HepG2 (cell line): ENCODE measurements around the gene KANTR. TPM values are rescaled to one million over a fixed set of nuclear protein-coding genes. Genes with fewer than 3 reads are reported as not detected.

ENCODE experiments used
- ATAC-seq: fragments of 200-7000 bp; cut with Tn5 transposase; 3 replicates; pipeline ENCODE4 v1.9.1; 2020; ENCODE audit warnings: mild to moderate bottlenecking, moderate library complexity
- BruUV-seq: library from RNA; stranded (reverse); fragments of 400-500 nt; replicated peaks from 2 replicates; lab custom pipeline; 2021; lab: Mats Ljungman, UMichigan
- CTCF ChIA-PET: fragments of 300-600 bp; formaldehyde crosslinking; extraction: SDS; loops from one replicate; lab custom pipeline; 2021; ENCODE audit warnings: low total read pairs, inconsistent platforms, low intra/inter-chr PET ratio; lab: Yijun Ruan, JAX
- POLR2A ChIA-PET: fragments of 350-600 bp; sonication (Branson Sonifier 250); formaldehyde crosslinking; loops from one replicate; lab custom pipeline; 2020; ENCODE audit warnings: antibody characterized with exemption, inconsistent platforms; lab: Yijun Ruan, JAX
- DNase-seq: peaks from one replicate; pipeline ENCODE4 v3.0.0-alpha.2; 2015; ENCODE audit warnings: low spot score
- FAIRE-seq: peaks from 3 replicates; lab custom pipeline; 2011; peaks lifted over from hg19 to GRCh38; lab: Jason Lieb, UNC
- H2AFZ ChIP-seq: one replicate; pipeline ENCODE4 v1.6.1; 2011; ENCODE audit warnings: low read length, inconsistent platforms
- H3K27ac ChIP-seq: fragments of 300-600 bp; 3 replicates; pipeline ENCODE4 v1.8.0; 2011; ENCODE audit warnings: mixed run types, mild to moderate bottlenecking, mixed read lengths, low read length, inconsistent platforms; ENCODE audit not compliant: insufficient read depth; ENCODE audit errors: extremely low read length
- H3K27me3 ChIP-seq, 2 experiments: fragments of 200-600 bp in 1 of 2; 2 replicates in 1 of 2; 3 replicates in 1 of 2; pipeline versions ENCODE4 v1.6.0 to v1.8.0; 2011; ENCODE audit warnings: low read length in 2 of 2, mild to moderate bottlenecking in 2 of 2, moderate library complexity in 2 of 2, inconsistent platforms in 1 of 2; ENCODE audit not compliant: insufficient read depth in 2 of 2, control insufficient read depth in 1 of 2
- H3K36me3 ChIP-seq, 2 experiments: fragments of 200-600 bp in 1 of 2; replicated peaks in 1 of 2; 2 replicates in 1 of 2; 3 replicates in 1 of 2; pipeline versions ENCODE4 v1.5.1 to v1.8.0; 2011; ENCODE audit warnings: low read length in 2 of 2, inconsistent platforms in 1 of 2; ENCODE audit not compliant: insufficient read depth in 2 of 2, control insufficient read depth in 1 of 2
- H3K4me1 ChIP-seq: 2 replicates; pipeline ENCODE4 v1.5.1; 2012; ENCODE audit warnings: low read length, inconsistent platforms; ENCODE audit not compliant: insufficient read depth
- H3K4me2 ChIP-seq: 2 replicates; pipeline ENCODE4 v1.6.0; 2011; ENCODE audit warnings: low read depth, low read length, inconsistent platforms
- H3K4me3 ChIP-seq, 3 experiments: fragments of 200-600 bp in 1 of 3; sonication (generic), shearing (Covaris generic) in 1 of 3; replicated peaks in 1 of 3; 2 replicates each; pipeline ENCODE4 v1.5.1; 2011 to 2016; ENCODE audit warnings: low read length in 3 of 3, inconsistent platforms in 2 of 3, low read depth in 2 of 3, mild to moderate bottlenecking in 2 of 3, control low read depth in 1 of 3, mixed read lengths in 1 of 3; ENCODE audit not compliant: insufficient read depth in 1 of 3
- H3K79me2 ChIP-seq: one replicate; pipeline ENCODE4 v1.6.1; 2011; ENCODE audit warnings: low read length, inconsistent platforms; ENCODE audit not compliant: insufficient read depth
- H3K9ac ChIP-seq: 2 replicates; pipeline ENCODE4 v1.6.0; 2011; ENCODE audit warnings: mild to moderate bottlenecking, low read depth, low read length, inconsistent platforms; ENCODE audit not compliant: insufficient read depth
- H3K9me3 ChIP-seq: 2 replicates; pipeline ENCODE4 v1.5.1; 2012; ENCODE audit warnings: mild to moderate bottlenecking, low read length
- H4K20me1 ChIP-seq: 2 replicates; pipeline ENCODE4 v1.6.0; 2011; ENCODE audit warnings: inconsistent platforms, mild to moderate bottlenecking, low read length, moderate library complexity; ENCODE audit not compliant: insufficient read depth
- HHEX ChIP-seq: IDR thresholded peaks from 2 replicates; pipeline ENCODE4 v1.6.1; 2016; ENCODE audit warnings: control low read depth
- HIVEP1 ChIP-seq: sonication (generic); formaldehyde crosslinking; IDR thresholded peaks from 2 replicates; pipeline ENCODE4 v1.4.0; 2020; ENCODE audit warnings: mild to moderate bottlenecking, missing genetic modification reagents
- HNRNPL ChIP-seq: fragments of 200-400 bp; formaldehyde crosslinking; IDR thresholded peaks from 2 replicates; pipeline ENCODE4 v1.6.1; 2017; ENCODE audit warnings: mild to moderate bottlenecking, low read depth, low read length
- IKZF4 ChIP-seq: sonication (generic); formaldehyde crosslinking; IDR thresholded peaks from 2 replicates; pipeline ENCODE4 v1.5.1; 2020; ENCODE audit warnings: borderline replicate concordance, mild to moderate bottlenecking, low read depth, missing genetic modification reagents; ENCODE audit errors: not compliant biosample characterization
- TCF12 ChIP-seq, 2 experiments: fragments of 450-650 bp in 1 of 2; sonication (generic) in 1 of 2; formaldehyde crosslinking in 1 of 2; IDR thresholded peaks; 2 replicates each; pipeline versions ENCODE4 v1.6.1 to v1.8.0; 2017 to 2022; ENCODE audit warnings: antibody characterized with exemption in 1 of 2, mild to moderate bottlenecking in 1 of 2, missing genetic modification reagents in 1 of 2, moderate library complexity in 1 of 2
- U2AF1 ChIP-seq: fragments of 200-400 bp; formaldehyde crosslinking; optimal IDR thresholded peaks from 2 replicates; pipeline ENCODE3; 2017; ENCODE audit warnings: mild to moderate bottlenecking, low read depth, low read length
- ZNF264 ChIP-seq: sonication (generic); formaldehyde crosslinking; IDR thresholded peaks from 2 replicates; pipeline ENCODE4 v1.4.0; 2020; ENCODE audit warnings: missing genetic modification reagents
- ZSCAN22 ChIP-seq: sonication (generic); formaldehyde crosslinking; IDR thresholded peaks from 2 replicates; pipeline ENCODE4 v1.4.0; 2020; ENCODE audit warnings: mild to moderate bottlenecking, missing genetic modification reagents
- WGBS: methylation state at CpG from one replicate; pipeline ENCODE4 v1.1.6; 2017; ENCODE audit warnings: low lambda C conversion rate; 5-methylcytosine and 5-hydroxymethylcytosine counted together
- in situ Hi-C: cut with HindIII; loops from 2 replicates; pipeline ENCODE4 v1.10.0; 2017; ENCODE audit warnings: low pct_unique_long_range_greater_than_20kb; ENCODE audit not compliant: extremely low pct_ligation_motif_present
- intact Hi-C: fragments of 100-400 bp; cut with micrococcal nuclease; formaldehyde crosslinking; loops from one replicate; pipeline ENCODE4 v1.10.0; 2022; ENCODE audit not compliant: unreplicated experiment
- polyA plus RNA-seq, 8 experiments: library from polyadenylated mRNA; depleted of rRNA in 3 of 8; stranded (reverse) in 7 of 8; unstranded in 1 of 8; fragments of >200 nt; fragmentation: Illumina TruSeq in 4 of 8; extraction: Trizol in 4 of 8; gene quantifications; 2 replicates each; pipeline versions ENCODE4 v1.2.1 to v1.2.3, GENCODE V29; 2011 to 2016; ENCODE audit warnings: low read depth in 4 of 8, missing spikeins in 1 of 8, mixed read lengths in 1 of 8; ENCODE audit not compliant: insufficient read depth in 1 of 8
- total RNA-seq, 5 experiments: library from RNA; depleted of rRNA; stranded (reverse); fragments of >200 nt; fragmentation: Illumina TruSeq; extraction: Trizol; gene quantifications; 2 replicates each; pipeline ENCODE4 v1.2.3, GENCODE V29; 2016; ENCODE audit warnings: low read depth in 1 of 5
- TF ChIP-seq, protein P1 (sequence below): sonication (generic); formaldehyde crosslinking; IDR thresholded peaks from 2 replicates; pipeline ENCODE4 v1.9.0; 2021; ENCODE audit warnings: mild to moderate bottlenecking, missing genetic modification reagents

Gene KANTR
- total and polyA plus RNA-seq, 2 of the 13 experiments (the other 11 are each of a cell fraction or from before 2014, with no cell fraction given): 4.4 to 9.0 TPM

DNA sequence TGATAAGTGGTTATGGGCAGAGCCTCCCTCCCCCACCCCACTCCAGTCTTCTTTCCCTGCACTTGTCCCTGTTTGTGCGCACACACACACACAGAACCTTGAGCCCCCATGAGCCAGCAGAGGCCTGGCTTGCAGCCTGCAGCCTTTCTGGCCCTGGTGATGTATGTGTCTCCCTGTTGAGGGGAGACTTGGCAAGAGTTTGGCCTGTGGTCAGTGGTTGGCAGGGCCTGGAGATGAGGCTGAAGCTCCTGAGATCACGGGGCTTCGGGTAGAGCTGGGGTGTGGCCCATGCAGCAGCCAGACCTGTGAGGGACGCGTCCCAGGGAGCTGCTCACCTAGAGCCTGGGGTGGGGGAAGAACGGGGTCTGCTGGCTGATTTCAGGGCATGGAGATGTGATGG, 43.1 kb upstream of the KANTR start:
- ATAC-seq: no peak
- no peak for FAIRE-seq
- H3K4me2 ChIP-seq: no peak overlapping the region
- DNase-seq: no peak
- TF ChIP-seq TCF12 (IDR thresholded peaks at IDR 0.05): no peak
- no peak for TF ChIP-seq TCF12 (CRISPR knock-in tag; IDR thresholded peaks at IDR 0.05)
- TF ChIP-seq, all 625 proteins: peak for 0
- H3K27me3 ChIP-seq: no peaks in the 10 kb centered on the region
- WGBS: 68% methylated on average over 2 of the region's 6 CpGs
- H2AFZ ChIP-seq: no peak overlapping the region
- CTCF ChIA-PET: no interaction called here
- H3K79me2 ChIP-seq: no peaks in the 10 kb centered on the region
- no peaks in the 10 kb centered on the region for H4K20me1 ChIP-seq
- no peaks in the 10 kb centered on the region for H3K36me3 ChIP-seq
- POLR2A ChIA-PET: no interaction called here
- intact Hi-C loops: no loop called here
- BruUV-seq: no TSS peak
- in situ Hi-C loops: no loop called here
- H3K4me3 ChIP-seq: no peak overlapping the region
- no peak overlapping the region for H3K27ac ChIP-seq
- no peaks in the 10 kb centered on the region for H3K4me1 ChIP-seq
- H3K9ac ChIP-seq: no peak overlapping the region
- no peaks in the 10 kb centered on the region for H3K9me3 ChIP-seq

DNA sequence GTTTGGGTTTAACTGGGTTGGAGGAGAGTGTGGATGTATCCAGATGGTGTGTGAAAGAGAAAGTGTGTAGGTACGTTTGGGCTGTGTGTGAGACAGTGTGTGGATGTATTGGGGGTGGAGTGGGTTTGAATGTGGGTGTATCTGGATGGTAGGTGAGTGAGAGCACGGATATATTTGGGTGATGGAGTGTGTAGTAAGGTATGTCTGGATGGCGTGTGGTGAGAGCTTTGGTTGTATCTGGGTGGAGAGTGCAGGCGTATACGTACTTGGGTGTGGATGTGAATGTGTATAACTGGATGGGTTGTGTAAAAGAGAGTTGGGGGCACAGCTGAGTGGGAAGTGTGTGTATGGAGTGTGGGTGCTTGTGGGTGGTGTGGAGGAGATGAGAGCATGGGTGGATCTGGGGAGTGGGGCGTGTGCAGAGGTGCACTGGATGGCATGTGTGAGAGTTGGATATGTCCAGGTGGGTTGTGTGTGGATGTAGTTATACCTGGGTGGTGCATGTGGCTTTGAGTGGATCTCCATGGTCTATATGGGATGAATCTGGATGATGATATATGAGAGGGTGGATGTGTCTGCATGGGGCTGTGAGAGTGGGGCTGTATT, 38.6 kb upstream of the KANTR start:
- no peak overlapping the region for H2AFZ ChIP-seq
- 25% methylated on average over 6 of the region's 6 CpGs for WGBS
- H3K27me3 ChIP-seq: no peaks in the 10 kb centered on the region
- FAIRE-seq (no peak), ATAC-seq (no peak), DNase-seq (no peak)
- no peaks in the 10 kb centered on the region for H3K79me2 ChIP-seq
- H3K4me3 ChIP-seq: no peak overlapping the region
- no peaks in the 10 kb centered on the region for H3K36me3 ChIP-seq
- H3K27ac ChIP-seq: no peak overlapping the region
- in situ Hi-C loops (no loop called here), intact Hi-C loops (no loop called here)
- no peaks in the 10 kb centered on the region for H4K20me1 ChIP-seq
- no TSS peak for BruUV-seq
- POLR2A ChIA-PET: no interaction called here
- no peak overlapping the region for H3K4me2 ChIP-seq
- CTCF ChIA-PET: no interaction called here
- H3K4me1 ChIP-seq: no peaks in the 10 kb centered on the region
- H3K9me3 ChIP-seq: no peaks in the 10 kb centered on the region
- no peak for TF ChIP-seq U2AF1
- TF ChIP-seq ZSCAN22 (CRISPR knock-in tag): no peak
- no peak for TF ChIP-seq ZNF264 (CRISPR knock-in tag)
- TF ChIP-seq HHEX (CRISPR knock-in tag): no peak
- no peak for TF ChIP-seq IKZF4 (CRISPR knock-in tag)
- TF ChIP-seq HNRNPL: no peak
- TF ChIP-seq, protein P1, sequence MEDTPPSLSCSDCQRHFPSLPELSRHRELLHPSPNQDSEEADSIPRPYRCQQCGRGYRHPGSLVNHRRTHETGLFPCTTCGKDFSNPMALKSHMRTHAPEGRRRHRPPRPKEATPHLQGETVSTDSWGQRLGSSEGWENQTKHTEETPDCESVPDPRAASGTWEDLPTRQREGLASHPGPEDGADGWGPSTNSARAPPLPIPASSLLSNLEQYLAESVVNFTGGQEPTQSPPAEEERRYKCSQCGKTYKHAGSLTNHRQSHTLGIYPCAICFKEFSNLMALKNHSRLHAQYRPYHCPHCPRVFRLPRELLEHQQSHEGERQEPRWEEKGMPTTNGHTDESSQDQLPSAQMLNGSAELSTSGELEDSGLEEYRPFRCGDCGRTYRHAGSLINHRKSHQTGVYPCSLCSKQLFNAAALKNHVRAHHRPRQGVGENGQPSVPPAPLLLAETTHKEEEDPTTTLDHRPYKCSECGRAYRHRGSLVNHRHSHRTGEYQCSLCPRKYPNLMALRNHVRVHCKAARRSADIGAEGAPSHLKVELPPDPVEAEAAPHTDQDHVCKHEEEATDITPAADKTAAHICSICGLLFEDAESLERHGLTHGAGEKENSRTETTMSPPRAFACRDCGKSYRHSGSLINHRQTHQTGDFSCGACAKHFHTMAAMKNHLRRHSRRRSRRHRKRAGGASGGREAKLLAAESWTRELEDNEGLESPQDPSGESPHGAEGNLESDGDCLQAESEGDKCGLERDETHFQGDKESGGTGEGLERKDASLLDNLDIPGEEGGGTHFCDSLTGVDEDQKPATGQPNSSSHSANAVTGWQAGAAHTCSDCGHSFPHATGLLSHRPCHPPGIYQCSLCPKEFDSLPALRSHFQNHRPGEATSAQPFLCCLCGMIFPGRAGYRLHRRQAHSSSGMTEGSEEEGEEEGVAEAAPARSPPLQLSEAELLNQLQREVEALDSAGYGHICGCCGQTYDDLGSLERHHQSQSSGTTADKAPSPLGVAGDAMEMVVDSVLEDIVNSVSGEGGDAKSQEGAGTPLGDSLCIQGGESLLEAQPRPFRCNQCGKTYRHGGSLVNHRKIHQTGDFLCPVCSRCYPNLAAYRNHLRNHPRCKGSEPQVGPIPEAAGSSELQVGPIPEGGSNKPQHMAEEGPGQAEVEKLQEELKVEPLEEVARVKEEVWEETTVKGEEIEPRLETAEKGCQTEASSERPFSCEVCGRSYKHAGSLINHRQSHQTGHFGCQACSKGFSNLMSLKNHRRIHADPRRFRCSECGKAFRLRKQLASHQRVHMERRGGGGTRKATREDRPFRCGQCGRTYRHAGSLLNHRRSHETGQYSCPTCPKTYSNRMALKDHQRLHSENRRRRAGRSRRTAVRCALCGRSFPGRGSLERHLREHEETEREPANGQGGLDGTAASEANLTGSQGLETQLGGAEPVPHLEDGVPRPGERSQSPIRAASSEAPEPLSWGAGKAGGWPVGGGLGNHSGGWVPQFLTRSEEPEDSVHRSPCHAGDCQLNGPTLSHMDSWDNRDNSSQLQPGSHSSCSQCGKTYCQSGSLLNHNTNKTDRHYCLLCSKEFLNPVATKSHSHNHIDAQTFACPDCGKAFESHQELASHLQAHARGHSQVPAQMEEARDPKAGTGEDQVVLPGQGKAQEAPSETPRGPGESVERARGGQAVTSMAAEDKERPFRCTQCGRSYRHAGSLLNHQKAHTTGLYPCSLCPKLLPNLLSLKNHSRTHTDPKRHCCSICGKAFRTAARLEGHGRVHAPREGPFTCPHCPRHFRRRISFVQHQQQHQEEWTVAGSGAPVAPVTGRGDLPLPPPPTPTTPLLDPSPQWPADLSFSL (CRISPR knock-in tag): no peak
- no peak for TF ChIP-seq HIVEP1 (CRISPR knock-in tag)
- H3K9ac ChIP-seq: no peak overlapping the region
